ENCODE results near the gene MED17.

MED17 gene

DNA sequence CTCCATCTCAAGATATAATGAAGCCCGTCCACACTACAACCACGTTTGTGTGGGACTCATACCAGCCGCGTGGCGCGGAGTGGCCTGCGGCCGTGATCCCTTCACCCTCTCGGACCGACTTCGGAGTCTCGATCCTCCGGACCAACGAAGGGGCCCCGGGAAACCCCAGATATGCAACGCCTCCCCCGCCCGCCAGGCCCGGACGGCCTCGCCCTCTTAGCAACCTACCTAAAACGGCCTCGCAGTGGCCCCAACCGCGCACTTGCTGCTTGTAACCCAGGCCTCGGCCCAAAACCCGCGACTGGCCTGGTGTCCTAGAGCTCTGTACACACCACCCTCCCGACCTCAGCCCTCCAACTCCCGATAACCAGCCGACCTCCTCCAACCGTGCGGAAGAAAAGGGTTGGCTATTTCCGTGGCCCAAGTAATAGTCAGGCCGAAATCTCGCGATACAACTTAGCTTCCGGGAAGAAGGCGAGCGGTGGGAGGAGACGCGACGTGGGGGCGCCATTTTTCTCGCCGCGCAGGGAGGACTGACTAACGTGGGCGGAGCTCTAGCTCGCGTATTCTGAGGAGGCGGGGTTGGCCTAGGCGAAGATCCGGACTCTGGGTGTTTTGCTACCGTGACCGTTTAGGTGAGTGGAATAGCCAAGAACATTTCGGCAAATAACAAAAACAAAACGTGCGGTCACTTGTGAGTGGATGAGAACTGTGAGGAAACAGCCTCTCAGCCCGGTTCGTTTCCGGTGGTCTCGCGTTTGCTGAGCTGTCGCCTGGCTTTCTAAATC is 42.8 kb upstream of the MED17 start, which contains the start of the genes C11orf54 and TAF1D:
C11orf54 (plus strand) TSS at position 579 of the 788 bp plus-strand sequence. CDS start 5,722 bp downstream, outside the sequence.
TAF1D (minus strand) TSS at position 402 of the 788 bp plus-strand sequence. CDS start 2,191 bp downstream, outside the sequence.
- H3K27ac ChIP-seq (ENCODE audit: low read depth, low read length, poor library complexity, severe bottlenecking) = peak within 1 kb of the TSS; percentile 82
- H3K36me3 ChIP-seq (ENCODE audit: insufficient read depth, low read length) = peaks cover 54% of the 10 kb centered on the region
- H3F3A ChIP-seq (ENCODE audit: insufficient read depth, low read length) = no peaks in the 10 kb centered on the region
- no peaks in the 10 kb centered on the region for H3K9me3 ChIP-seq (ENCODE audit: low read length)
- peak within 1 kb of the TSS; percentile 93 for H3K9ac ChIP-seq (ENCODE audit: low read length)
- no peak for TF ChIP-seq EZH2 (IDR thresholded peaks at IDR 0.05; ENCODE audit: borderline replicate concordance, low read length)
- TF ChIP-seq, protein P1, sequence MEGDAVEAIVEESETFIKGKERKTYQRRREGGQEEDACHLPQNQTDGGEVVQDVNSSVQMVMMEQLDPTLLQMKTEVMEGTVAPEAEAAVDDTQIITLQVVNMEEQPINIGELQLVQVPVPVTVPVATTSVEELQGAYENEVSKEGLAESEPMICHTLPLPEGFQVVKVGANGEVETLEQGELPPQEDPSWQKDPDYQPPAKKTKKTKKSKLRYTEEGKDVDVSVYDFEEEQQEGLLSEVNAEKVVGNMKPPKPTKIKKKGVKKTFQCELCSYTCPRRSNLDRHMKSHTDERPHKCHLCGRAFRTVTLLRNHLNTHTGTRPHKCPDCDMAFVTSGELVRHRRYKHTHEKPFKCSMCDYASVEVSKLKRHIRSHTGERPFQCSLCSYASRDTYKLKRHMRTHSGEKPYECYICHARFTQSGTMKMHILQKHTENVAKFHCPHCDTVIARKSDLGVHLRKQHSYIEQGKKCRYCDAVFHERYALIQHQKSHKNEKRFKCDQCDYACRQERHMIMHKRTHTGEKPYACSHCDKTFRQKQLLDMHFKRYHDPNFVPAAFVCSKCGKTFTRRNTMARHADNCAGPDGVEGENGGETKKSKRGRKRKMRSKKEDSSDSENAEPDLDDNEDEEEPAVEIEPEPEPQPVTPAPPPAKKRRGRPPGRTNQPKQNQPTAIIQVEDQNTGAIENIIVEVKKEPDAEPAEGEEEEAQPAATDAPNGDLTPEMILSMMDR (IDR thresholded peaks at IDR 0.05; ENCODE audit: low read length) = no peak
- H4K20me1 ChIP-seq (ENCODE audit: insufficient read depth, low read length) = peaks cover 3% of the 10 kb centered on the region; the same call in 1 of the 2 replicates
- H3K27me3 ChIP-seq (ENCODE audit: insufficient read depth, low read length) = no peaks in the 10 kb centered on the region
- H3K4me2 ChIP-seq (ENCODE audit: low read length) = peak within 1 kb of the TSS; percentile 78
- H2AFZ ChIP-seq (ENCODE audit: low read length) = 0 out of 2 replicates have a peak within 1 kb of the TSS, but pooled peaks have one; percentile 9
- H3K4me3 ChIP-seq (ENCODE audit: low read depth, low read length, poor library complexity, severe bottlenecking) = peak within 1 kb of the TSS; percentile 83
- H3K9me2 ChIP-seq (ENCODE audit: low read depth, low read length) = no peaks in the 10 kb centered on the region
- H3K4me1 ChIP-seq (ENCODE audit: insufficient read depth, low read length, severe bottlenecking) = peaks cover 56% of the 10 kb centered on the region
- H3K79me2 ChIP-seq (ENCODE audit: insufficient read depth, low read length) = peaks cover 60% of the 10 kb centered on the region

DNA sequence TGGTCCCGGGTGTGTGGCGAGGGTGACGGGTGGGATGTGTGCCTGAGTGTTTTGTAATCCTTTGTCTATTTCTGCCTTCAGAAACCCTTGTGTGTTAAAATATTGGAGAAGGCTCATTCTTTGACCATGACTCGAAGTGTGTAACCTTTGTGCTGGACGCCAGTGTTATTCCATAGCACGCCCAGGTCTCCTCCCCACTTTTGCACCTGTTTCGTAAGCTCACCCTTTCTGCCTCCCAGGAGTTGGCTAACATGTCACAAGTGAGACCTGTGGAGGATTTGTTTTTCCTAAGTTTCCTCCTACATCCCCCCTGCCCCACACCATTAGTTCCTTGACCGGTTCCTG is 42.2 kb upstream of the MED17 start:
- Histone ChIP-seq H3F3A (ENCODE audit: insufficient read depth, low read length) (no peaks in the 10 kb centered on the region), H3K9me3 (ENCODE audit: low read length) (no peaks in the 10 kb centered on the region), H3K9me2 (ENCODE audit: low read depth, low read length) (no peaks in the 10 kb centered on the region), H3K27ac (ENCODE audit: low read depth, low read length, poor library complexity, severe bottlenecking) (peak overlapping the region; percentile 82), H3K9ac (ENCODE audit: low read length) (peak overlapping the region; percentile 93), H2AFZ (ENCODE audit: low read length) (0 out of 2 replicates have a peak overlapping the region, but pooled peaks have one; percentile 9), H3K4me1 (ENCODE audit: insufficient read depth, low read length, severe bottlenecking) (peaks cover 50% of the 10 kb centered on the region), H4K20me1 (ENCODE audit: insufficient read depth, low read length) (peaks cover 3% of the 10 kb centered on the region; the same call in 1 of the 2 replicates), H3K36me3 (ENCODE audit: insufficient read depth, low read length) (peaks cover 48% of the 10 kb centered on the region), H3K4me2 (ENCODE audit: low read length) (peak overlapping the region; percentile 67), H3K27me3 (ENCODE audit: insufficient read depth, low read length) (no peaks in the 10 kb centered on the region), H3K79me2 (ENCODE audit: insufficient read depth, low read length) (peaks cover 55% of the 10 kb centered on the region), H3K4me3 (ENCODE audit: low read depth, low read length, poor library complexity, severe bottlenecking) (peak overlapping the region; percentile 83)
- TF ChIP-seq, protein P1 (IDR thresholded peaks at IDR 0.05; ENCODE audit: low read length) = no peak
- no peak for TF ChIP-seq EZH2 (IDR thresholded peaks at IDR 0.05; ENCODE audit: borderline replicate concordance, low read length)

DNA sequence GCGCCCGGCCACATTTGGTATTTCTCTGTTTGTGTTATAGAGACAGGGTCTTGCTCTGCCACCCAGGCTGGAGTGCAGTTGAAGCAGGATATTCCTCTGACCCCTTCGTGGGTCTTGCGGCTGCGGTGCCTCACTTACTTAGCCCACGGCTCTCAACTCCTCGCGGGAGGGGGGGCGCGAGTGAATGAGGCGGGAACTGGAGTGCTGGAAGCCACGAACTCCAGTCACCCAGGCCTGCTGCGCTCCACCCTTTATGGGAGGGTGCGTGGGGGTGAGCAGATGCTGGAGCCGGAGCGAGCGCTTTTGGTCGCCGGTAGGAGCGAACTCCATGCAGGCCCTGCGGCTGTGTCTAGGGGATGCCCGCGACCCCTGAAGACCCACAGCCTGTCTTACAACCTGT is 40.8 kb upstream of the MED17 start:
- H4K20me1 ChIP-seq (ENCODE audit: insufficient read depth, low read length) = no peaks in the 10 kb centered on the region
- no peak overlapping the region for H2AFZ ChIP-seq (ENCODE audit: low read length)
- no peak overlapping the region for H3K4me3 ChIP-seq (ENCODE audit: low read depth, low read length, poor library complexity, severe bottlenecking)
- TF ChIP-seq, protein P1 (IDR thresholded peaks at IDR 0.05; ENCODE audit: low read length) = no peak
- no peak for TF ChIP-seq EZH2 (IDR thresholded peaks at IDR 0.05; ENCODE audit: borderline replicate concordance, low read length)
- H3K27me3 ChIP-seq (ENCODE audit: insufficient read depth, low read length) = no peaks in the 10 kb centered on the region
- H3F3A ChIP-seq (ENCODE audit: insufficient read depth, low read length) = no peaks in the 10 kb centered on the region
- no peaks in the 10 kb centered on the region for H3K9me2 ChIP-seq (ENCODE audit: low read depth, low read length)
- no peaks in the 10 kb centered on the region for H3K9me3 ChIP-seq (ENCODE audit: low read length)
- peaks cover 36% of the 10 kb centered on the region for H3K4me1 ChIP-seq (ENCODE audit: insufficient read depth, low read length, severe bottlenecking)
- H3K9ac ChIP-seq (ENCODE audit: low read length) = no peak overlapping the region
- no peak overlapping the region for H3K4me2 ChIP-seq (ENCODE audit: low read length)
- H3K27ac ChIP-seq (ENCODE audit: low read depth, low read length, poor library complexity, severe bottlenecking) = no peak overlapping the region
- peaks cover 41% of the 10 kb centered on the region for H3K79me2 ChIP-seq (ENCODE audit: insufficient read depth, low read length)
- H3K36me3 ChIP-seq (ENCODE audit: insufficient read depth, low read length) = peaks cover 34% of the 10 kb centered on the region

Measured in OCI-LY1 (cell line).